Measurements from ENCODE around the gene AGTPBP1.
"Not testable (repeated sequence)": the region's sequence is repeated elsewhere in the genome, so short reads cannot be mapped to it uniquely, and the experiment has no call there.

AGTPBP1 gene

DNA sequence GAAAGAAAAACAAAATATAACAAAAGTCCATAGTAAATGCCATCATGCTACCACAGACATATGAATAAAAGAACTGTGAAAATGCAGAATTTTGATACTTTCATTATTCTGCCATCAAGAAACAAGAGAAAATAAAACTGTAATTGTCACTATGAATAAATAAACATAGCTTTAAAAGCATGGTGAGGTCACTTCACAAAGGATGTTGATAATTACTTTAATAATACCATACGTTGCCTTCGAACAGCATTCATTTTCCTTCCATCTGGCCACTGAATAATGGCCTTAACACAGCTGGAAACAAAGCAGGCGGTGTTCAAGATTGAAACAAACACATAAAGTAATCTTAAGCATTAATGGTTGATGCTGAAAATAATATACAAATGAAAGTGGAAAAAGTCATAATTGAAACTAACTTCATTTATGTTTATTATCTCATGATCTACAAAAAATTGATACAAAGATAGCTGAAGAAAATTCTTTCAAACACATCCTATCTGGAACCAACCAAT is 102.0 kb downstream of the AGTPBP1 start:
- DNase-seq (ENCODE audit: low read depth in 2 of 2): no peak

DNA sequence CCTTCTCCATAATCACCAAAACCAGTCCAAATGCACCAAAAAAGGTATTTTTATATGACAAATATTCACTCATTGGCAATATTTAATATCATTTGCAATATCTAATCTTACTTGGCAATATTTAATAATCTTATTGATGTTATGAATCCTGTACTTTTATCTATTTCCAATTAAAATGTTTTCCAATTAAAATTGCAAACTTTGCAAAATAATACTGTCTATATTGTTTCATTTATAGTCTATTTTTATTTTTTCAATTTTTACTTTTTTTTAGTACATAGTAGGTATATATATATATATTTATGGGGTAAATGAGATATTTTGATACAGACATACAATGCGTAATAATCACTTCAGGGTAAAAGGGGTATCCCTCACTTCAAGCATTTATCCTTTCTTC is 109.9 kb downstream of the AGTPBP1 start:
- no peak for DNase-seq (ENCODE audit: low read depth in 2 of 2)

- no peak for DNase-seq (ENCODE audit: low read depth in 2 of 2)
Observed at GRCh38 chr9:85630676-85631075, 111.1 kb downstream of the AGTPBP1 start.

DNA sequence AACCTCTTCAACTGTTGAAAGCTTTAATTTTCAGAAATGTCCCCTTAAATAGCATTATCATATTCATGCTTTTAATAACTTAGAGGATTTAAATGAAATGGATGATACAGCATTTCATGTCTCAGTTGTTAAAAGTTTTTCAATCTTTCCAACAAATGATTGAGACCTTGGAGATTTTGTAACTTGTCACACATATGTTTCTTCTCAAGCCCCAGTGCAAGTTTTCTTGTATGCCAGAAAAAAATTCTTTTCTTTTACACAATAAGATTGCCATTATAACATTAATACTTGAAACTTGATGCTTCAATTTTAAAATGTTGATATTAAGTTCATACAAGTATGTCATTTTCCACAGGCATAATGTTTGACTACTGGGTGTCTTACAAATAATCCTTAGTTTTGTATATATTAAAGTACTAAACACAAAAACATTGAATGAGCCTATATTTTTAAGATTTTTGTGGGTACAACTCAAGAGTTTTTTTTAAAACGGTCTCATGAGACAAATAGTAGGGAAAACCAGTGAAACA is 124.5 kb downstream of the AGTPBP1 start:
- no peak for DNase-seq (ENCODE audit: low read depth in 2 of 2)

DNA sequence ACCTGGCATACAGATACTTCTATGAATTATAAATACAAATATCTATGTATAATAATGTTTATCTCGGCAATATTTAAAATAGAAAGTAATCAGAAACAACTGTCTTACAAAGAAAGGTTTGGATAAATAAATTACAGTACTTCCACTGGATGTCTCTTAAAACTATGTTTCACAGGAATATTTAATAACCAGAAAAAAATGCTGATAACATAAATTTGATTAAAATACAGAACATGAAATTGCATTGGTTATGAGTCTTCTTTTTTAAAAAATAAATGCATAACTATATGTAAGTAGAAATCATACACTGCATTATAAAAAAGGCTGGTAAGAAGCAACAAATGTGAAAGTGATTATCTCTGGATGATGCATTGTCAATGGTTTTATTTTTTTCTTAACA is 126.0 kb downstream of the AGTPBP1 start:
- no peak for DNase-seq (ENCODE audit: low read depth in 2 of 2)

DNA sequence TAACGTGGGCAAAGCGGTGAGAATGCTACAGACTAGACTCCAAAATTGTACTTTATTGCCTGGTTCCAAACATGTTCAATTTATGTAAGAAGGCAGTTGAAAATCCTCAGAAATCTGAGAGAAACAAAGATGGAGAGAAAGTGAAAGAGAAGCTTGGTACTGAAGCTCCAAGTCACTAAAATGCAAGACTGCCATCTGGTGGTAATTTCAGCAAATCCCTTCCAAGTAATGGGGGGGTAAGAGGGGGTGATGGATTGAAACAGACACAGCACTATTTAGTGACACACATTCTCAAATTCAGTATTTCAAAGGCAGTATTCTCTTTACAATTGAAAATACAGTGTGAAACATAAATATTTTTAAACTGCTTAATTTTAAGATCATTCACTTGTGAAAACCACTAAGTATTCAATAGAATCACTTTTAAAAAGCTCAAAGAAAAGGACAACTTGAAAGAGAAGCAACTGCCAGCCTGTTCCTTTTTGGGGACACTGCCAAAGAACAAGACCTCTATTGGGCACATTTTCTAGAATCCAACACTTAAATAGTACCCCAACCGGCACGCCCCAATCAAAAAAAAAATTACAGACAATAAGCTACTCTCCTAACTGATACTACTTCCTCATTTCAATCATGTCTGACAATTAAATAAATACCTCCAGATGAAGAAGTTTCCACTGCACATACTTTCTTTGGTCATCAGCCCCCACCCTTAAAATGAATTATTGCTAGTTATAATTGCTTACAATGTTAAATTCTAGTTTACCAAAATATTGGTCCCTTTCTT is 131.5 kb downstream of the AGTPBP1 start:
- DNase-seq (ENCODE audit: low read depth in 2 of 2): peak in 1 of 2 donors; percentile 8

DNA sequence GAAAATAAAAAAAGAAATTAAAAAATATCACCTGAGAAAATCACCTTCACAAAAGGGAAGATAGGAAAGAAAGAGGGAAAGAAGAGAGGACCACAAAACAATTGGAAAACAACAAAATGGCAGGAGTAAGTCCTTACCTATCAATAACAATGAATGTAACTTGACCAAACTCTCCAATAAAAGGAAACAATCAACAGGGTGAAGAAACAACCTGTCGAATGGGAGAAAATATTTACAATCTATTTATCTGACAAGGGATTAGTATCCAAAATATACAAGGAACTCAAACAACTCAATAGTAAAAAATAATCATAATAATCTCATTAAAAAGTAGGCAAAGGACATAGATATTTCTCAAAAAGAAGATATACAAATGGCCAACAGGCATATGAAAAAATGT is 135.8 kb downstream of the AGTPBP1 start:
- no peak for DNase-seq (ENCODE audit: low read depth in 2 of 2)

DNA sequence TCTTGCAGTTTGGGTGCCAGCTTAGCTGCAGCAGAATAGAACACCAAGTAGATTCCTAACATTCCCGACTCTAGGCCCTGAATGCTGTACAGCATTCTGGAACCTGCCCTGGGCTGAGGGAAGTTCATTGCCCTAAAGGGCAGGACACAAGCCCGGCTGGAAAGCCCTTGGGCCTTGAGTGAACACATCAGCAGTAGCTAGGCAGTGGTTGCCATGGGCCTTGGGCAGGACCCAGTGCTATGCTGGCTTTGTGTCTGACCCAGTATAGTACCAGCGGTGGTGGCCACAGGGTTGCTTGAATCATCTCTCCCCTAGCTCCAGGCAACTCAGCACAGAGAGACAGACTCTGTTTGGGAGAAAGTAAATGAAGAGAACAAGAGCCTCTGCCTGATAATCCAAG is 137.8 kb downstream of the AGTPBP1 start:
- DNase-seq (ENCODE audit: low read depth in 2 of 2): no peak

DNA sequence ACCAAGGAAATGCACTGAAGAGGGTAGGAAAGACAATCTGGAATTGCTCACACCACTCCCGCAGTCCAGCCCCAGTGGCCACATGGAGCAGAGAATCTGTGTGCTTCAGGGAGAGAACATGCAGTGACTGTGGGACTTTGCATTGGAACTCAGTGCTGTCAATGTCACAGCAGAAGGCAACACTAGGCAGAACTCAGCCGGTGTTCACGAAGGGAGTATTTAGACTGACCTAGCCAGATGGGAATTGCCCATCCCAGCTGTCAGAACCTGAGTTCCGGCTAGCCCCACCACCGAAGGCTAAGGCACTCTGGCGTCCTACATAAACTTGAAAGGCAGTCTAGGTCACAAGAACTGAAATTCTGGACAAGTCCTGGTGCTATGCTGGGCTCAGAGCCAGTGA is 139.0 kb downstream of the AGTPBP1 start:
- no peak for DNase-seq (ENCODE audit: low read depth in 2 of 2)

DNA sequence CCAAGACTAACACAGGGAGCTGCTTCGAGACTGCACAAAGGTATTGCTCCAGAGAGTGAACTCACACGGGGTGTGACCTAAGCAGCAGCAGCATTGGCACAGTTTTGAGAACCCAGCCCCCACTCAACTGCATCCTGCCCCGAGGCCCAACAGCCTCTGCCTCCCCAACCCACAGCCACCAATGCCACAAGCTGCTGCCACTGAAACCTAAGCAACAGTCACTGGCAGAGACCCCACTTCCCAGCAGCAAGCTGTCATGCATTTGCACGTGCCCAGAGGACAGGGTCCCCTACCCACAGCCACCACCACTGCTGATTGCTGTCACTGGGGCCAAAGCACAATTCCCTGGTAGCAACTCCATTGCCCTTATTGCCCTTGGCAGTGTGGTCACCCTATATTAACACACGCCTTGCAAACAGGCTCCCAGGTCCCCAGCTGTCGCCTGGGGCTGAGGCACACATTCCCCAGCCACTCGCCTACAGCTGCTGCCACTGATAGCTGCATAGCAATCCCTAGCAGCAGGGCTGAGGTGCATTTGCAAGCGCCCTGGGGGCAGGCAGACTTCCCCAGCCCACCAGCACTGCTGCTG is 141.0 kb downstream of the AGTPBP1 start:
- no peak for DNase-seq (ENCODE audit: low read depth in 2 of 2)

DNA sequence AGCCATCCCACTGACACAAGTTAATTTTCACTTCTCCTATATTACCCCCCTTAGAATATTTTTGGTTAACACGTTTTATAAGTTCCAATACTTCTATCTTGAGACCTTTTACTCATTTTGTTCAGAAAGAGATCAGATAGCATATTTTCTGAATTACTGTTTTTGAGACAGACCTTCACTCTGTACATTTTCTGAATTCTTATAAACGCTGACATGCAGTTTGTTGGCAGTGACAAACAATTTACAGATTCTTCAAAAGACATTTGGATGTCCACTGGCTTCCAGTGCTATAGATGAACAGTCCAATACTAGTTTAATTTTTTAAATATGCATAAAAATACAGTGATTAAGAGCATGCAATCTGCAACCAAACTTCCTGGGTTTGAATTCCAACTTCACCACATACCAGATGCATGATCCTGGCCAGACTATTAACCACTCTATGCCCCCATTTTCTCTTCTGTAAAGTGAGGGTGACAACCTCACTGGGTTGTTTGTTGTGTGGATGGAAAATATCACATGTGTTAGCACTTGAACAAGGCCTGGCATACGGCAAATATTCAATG is 142.1 kb downstream of the AGTPBP1 start:
- DNase-seq (ENCODE audit: low read depth in 2 of 2): no peak

DNA sequence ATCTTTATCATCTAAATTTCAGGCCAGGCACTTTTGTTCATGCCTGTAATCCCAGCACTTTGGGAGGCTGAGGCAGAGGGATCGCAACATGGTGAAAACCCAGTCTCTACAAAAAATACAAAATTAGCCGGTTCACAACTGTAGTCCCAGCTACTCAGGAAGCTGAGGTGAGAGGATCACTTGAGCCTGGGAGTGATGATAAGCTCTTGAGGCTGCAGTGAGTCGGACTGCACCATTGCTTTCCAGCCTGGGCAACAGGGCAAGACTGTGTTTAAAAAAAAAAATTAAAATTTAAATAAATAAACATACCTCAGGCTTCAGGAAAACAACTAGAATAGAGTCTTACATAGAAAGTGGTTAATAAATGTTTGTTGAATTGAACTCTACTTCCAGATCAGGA is 147.4 kb downstream of the AGTPBP1 start:
- no peak for DNase-seq (ENCODE audit: low read depth in 2 of 2)

DNA sequence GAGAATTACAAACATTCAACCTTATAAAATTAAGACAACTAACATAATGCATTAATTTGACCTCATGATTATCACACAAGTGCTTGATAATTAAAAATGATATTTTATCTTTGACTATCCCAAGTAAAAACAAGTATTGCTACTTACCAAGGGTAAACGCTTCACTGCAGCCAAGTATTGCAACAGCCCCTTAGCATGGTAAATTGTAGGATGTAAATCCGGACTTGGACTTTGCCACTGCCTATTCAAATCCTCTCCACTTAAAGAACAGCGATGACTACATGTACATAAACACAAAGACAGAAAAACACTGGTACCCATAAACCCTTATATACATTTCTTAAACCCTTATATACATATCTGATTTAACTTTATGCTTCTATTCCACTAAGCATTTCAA is 155.1 kb downstream of the AGTPBP1 start:
- no peak for DNase-seq (ENCODE audit: low read depth in 2 of 2)

DNA sequence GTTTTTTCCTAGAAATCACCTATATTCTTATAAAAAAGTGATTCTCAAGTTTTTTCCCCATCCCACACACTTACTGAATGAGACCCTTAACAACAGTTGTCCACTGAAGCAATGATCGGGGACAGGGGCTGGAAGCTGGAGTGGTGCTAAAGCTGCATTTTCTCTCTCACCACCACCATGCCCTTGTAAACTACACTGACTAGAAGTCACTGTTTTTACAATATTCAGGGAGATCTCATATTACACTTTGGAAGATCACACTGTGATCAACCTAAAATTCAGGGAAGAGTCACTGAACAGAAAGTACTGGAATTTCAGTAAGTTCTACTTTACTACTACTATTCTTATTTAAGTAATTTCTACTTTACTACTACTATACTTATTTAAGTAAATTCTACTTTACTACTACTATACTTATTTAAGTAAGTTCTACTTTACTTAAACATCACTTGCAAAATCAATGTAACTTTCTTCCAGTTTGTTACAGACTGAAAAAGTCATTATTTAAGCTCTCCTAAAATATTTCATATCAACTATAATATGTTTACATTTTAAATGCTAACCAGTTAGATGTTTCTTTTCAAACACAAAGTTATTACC is 164.3 kb downstream of the AGTPBP1 start:
- DNase-seq (ENCODE audit: low read depth in 2 of 2): no peak

DNA sequence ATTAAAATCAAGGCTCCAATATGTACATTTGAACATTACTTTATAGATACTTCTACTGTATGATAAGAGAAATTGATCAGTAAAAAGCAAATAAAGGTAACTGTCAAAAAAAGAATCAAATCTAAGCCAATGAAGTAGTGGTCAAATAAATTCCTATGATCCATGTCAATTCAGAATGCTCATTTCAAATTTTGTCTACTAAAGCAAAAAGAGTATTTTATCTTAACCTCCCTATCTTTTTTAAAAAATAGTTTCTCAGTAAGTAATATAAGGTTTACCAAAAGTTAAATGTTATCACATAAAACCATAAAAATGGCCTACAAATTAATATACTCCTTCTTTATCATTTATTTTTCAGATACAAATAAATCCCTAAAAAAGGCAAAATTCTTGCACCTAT is 165.9 kb downstream of the AGTPBP1 start:
- DNase-seq (ENCODE audit: low read depth in 2 of 2): no peak

- DNase-seq (ENCODE audit: low read depth in 2 of 2): not testable (repeated sequence)
Observed at GRCh38 chr9:85573546-85573945, 168.2 kb downstream of the AGTPBP1 start.

GRCh38 chr9:85572917-85573316 is 168.8 kb downstream of the AGTPBP1 start:
- DNase-seq (ENCODE audit: low read depth in 2 of 2): not testable (repeated sequence)

- DNase-seq (ENCODE audit: low read depth in 2 of 2): no peak
Observed at GRCh38 chr9:85569988-85570387, 171.8 kb downstream of the AGTPBP1 start.

- no peak for DNase-seq (ENCODE audit: low read depth in 2 of 2)
Observed at GRCh38 chr9:85559526-85559925, 182.2 kb downstream of the AGTPBP1 start.

DNA sequence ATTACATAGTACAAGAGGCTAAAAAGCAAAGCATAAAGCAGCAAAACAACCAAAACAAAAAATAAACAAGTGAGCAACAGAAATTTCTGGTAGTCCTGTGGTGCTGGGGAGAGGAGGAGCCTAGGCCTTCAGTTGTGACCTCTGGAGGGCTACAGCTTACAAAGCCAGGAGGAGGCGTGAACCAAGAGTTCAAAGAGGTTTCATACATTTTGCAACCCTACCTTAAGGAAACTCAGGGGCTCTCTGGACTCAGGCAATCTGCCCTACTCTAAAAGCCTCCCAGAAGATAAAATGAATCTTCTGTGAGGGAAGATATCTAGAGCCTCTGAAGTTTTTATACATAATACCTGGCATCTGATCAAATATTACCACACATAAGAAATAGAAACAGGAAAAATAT is 187.4 kb downstream of the AGTPBP1 start:
- no peak for DNase-seq (ENCODE audit: low read depth in 2 of 2)

DNA sequence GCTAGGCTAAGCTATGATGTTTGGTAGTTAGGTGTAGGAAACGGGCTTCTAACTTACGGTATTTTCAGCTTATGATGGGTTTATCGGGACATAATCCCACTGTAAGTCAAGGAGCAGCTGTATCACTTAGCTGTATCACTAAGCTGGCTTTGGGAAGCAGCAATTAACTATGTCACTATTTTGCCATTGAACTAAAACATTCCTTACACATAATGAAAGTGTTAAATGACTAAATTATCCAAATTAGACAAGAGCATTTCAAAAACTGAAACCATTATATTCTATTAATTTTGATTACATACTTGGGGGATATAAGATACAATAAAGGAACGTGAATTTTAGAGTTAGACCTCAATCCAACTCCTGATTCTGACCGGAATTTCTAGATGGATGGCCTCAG is 188.3 kb downstream of the AGTPBP1 start:
- no peak for DNase-seq (ENCODE audit: low read depth in 2 of 2)

DNA sequence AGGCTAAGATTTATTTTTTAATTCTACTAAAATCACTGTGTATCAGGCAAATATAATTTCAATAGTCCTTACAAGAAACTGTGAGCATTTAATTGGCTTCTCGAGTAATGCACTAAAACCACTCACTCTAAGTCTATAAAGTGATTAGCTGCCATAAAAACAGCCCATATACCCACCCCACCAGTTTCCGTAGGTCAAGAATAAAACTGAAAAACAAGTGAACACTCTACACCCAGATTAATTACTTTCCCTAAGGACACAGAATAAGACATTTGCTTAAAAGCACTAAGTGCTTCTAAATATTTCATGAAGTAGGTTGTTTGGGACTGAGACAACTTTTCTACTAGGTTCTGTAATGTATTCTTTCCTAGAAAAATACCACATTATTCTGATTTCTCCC is 194.2 kb downstream of the AGTPBP1 start:
- DNase-seq (ENCODE audit: low read depth in 2 of 2): no peak
